CD8-positive, alpha-beta memory T cell (primary cell): ENCODE results near the gene EIF2B5. TPM values are rescaled to one million over a fixed set of nuclear protein-coding genes. Genes with fewer than 3 reads are reported as not detected.
"Not testable (repeated sequence)": the region's sequence is repeated elsewhere in the genome, so short reads cannot be mapped to it uniquely, and the experiment has no call there.

Experiments used
- CTCF ChIA-PET: fragments of 350-600 bp; sonication (Branson Sonifier 250); formaldehyde crosslinking; loops from one replicate; lab custom pipeline; 2021; ENCODE audit warnings: antibody characterized with exemption; lab: Charles Lee
- POLR2A ChIA-PET: fragments of 350-600 bp; sonication (Branson Sonifier 250); formaldehyde crosslinking; loops from one replicate; lab custom pipeline; 2021; ENCODE audit warnings: antibody characterized with exemption; lab: Charles Lee
- DNase-seq, 5 donors: peaks; one replicate each; pipeline versions ENCODE4 v3.0.0 to v3.0.0-alpha.2; 2020 to 2022; ENCODE audit warnings: mixed read lengths in 1 of 5
- H3K27ac ChIP-seq: one replicate; pipeline ENCODE4 v1.7.0; 2013; ENCODE audit warnings: low read depth, mild to moderate bottlenecking, low read length, moderate library complexity
- H3K27me3 ChIP-seq: 2 replicates; pipeline ENCODE4 v1.7.0; 2013; ENCODE audit warnings: low read length, mild to moderate bottlenecking; ENCODE audit not compliant: insufficient read depth, poor library complexity, severe bottlenecking
- H3K36me3 ChIP-seq: 2 replicates; pipeline ENCODE4 v1.7.0; 2013; ENCODE audit warnings: mild to moderate bottlenecking, low read length, moderate library complexity; ENCODE audit not compliant: insufficient read depth
- H3K4me1 ChIP-seq: 2 replicates; pipeline ENCODE4 v1.7.0; 2013; ENCODE audit warnings: mild to moderate bottlenecking, low read length, moderate library complexity; ENCODE audit not compliant: insufficient read depth
- H3K4me3 ChIP-seq: 2 replicates; pipeline ENCODE4 v1.7.0; 2013; ENCODE audit warnings: mild to moderate bottlenecking, low read length
- H3K9me3 ChIP-seq: 2 replicates; pipeline ENCODE4 v1.7.0; 2013; ENCODE audit warnings: mild to moderate bottlenecking, low read length
- H3K27ac Mint-ChIP-seq, 8 donors: one replicate each; pipeline ENCODE4 v1.8.0; 2020 to 2021; ENCODE audit warnings: mixed read lengths in 8 of 8, mild to moderate bottlenecking in 6 of 8, inconsistent platforms in 3 of 8, moderate library complexity in 3 of 8
- H3K27me3 Mint-ChIP-seq, 2 donors: one replicate each; pipeline ENCODE4 v1.8.0; 2020 to 2021; ENCODE audit warnings: mixed read lengths in 2 of 2, mild to moderate bottlenecking in 1 of 2, moderate library complexity in 1 of 2
- H3K36me3 Mint-ChIP-seq, 3 donors: one replicate each; pipeline ENCODE4 v1.8.0; 2020 to 2021; ENCODE audit warnings: mixed read lengths in 3 of 3, inconsistent platforms in 1 of 3, mild to moderate bottlenecking in 1 of 3
- H3K4me1 Mint-ChIP-seq, 3 donors: one replicate each; pipeline ENCODE4 v1.8.0; 2020 to 2021; ENCODE audit warnings: mixed read lengths in 3 of 3, inconsistent platforms in 1 of 3, mild to moderate bottlenecking in 1 of 3
- H3K4me3 Mint-ChIP-seq, 7 donors: one replicate each; pipeline ENCODE4 v1.8.0; 2020 to 2021; ENCODE audit warnings: mixed read lengths in 7 of 7, mild to moderate bottlenecking in 6 of 7, moderate library complexity in 4 of 7, inconsistent platforms in 2 of 7
- H3K9me3 Mint-ChIP-seq, 5 donors: one replicate each; pipeline ENCODE4 v1.8.0; 2020 to 2022; ENCODE audit warnings: mixed read lengths in 5 of 5, mild to moderate bottlenecking in 3 of 5, moderate library complexity in 2 of 5, inconsistent platforms in 1 of 5
- polyA plus RNA-seq: library from polyadenylated mRNA; unstranded; fragments of 300-500 nt; fragmentation: Illumina TruSeq; gene quantifications from one replicate; pipeline ENCODE4 v1.2.3, GENCODE V29; 2021
- total RNA-seq, 2 experiments: library from RNA; stranded (reverse); gene quantifications; one replicate each; pipeline ENCODE4 v1.2.3, GENCODE V29; 2021

Gene EIF2B5
- total and polyA plus RNA-seq, 3 experiments from 2014 or later: 51.6 to 83.9 (median 74.8) TPM

GRCh38 chr3:184145751-184146270 is 10.7 kb downstream of the EIF2B5 start:
- Histone ChIP-seq H3K36me3 (peaks cover 32% of the 10 kb centered on the region), H3K4me3 (no peak overlapping the region), H3K4me1 (no peaks in the 10 kb centered on the region), H3K9me3 (no peaks in the 10 kb centered on the region), H3K27ac (no peak overlapping the region), H3K27me3 (no peaks in the 10 kb centered on the region)
- CTCF ChIA-PET: interaction anchor here (0.7 to 3.8 kb wide), 6 partner anchors 10 to 104 kb away, joined by 3 to 15 read pairs (median 4); partner anchors contain the start of genes DVL3, EEF1AKMT4 and EIF2B5
- DNase-seq: no peak
- Mint-ChIP-seq H3K27ac (peak overlapping the region in 1 of 8 donors; percentile 40), H3K4me3 (no peak overlapping the region), H3K27me3 (no peaks in the 10 kb centered on the region), H3K36me3 (peaks cover 7 to 56% (median 13%) of the 10 kb centered on the region in 3 donors), H3K9me3 (no peaks in the 10 kb centered on the region), H3K4me1 (no peaks in the 10 kb centered on the region)
- POLR2A ChIA-PET: interaction anchor here (1.8 kb wide), 1 partner anchor 11 kb away, joined by 6 read pairs; the partner anchor contains the start of gene EIF2B5

GRCh38 chr3:184148076-184148475 is 12.9 kb downstream of the EIF2B5 start:
- no peak for DNase-seq
- Mint-ChIP-seq H3K4me3 (no peak overlapping the region), H3K27me3 (no peaks in the 10 kb centered on the region), H3K4me1 (no peaks in the 10 kb centered on the region), H3K27ac (peak overlapping the region in 2 of 8 donors; percentile 9 to 62), H3K36me3 (peaks cover 0 to 33% (median 2%) of the 10 kb centered on the region in 3 donors), H3K9me3 (no peaks in the 10 kb centered on the region)
- no peak overlapping the region for H3K4me3 ChIP-seq
- H3K27me3 ChIP-seq: no peaks in the 10 kb centered on the region
- H3K27ac ChIP-seq: no peak overlapping the region
- H3K9me3 ChIP-seq: no peaks in the 10 kb centered on the region
- CTCF ChIA-PET: no interaction called here
- no peaks in the 10 kb centered on the region for H3K4me1 ChIP-seq
- POLR2A ChIA-PET: interaction anchor here (0.9 kb wide), 1 partner anchor 11 kb away, joined by 4 read pairs; no protein-coding TSS in a partner anchor
- H3K36me3 ChIP-seq: peaks cover 19% of the 10 kb centered on the region

DNA sequence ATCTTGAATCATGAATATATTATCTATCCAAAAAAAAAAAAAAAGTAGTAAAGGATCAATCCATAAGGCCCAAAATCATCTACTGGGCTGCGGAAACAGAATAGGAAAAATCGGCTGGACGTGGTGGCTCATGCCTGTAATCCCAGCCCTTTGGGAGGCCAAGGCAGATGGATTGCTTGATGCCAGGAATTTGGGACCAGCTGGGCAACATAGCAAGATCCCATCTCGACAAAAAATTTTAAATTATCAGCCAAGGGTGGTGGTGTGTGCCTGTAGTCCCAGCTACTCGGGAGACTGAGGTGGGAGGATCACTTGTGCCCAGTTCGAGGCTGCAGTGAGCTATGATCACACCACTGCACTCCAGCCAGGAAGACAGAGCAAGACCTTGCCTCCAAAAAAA is 14.0 kb downstream of the EIF2B5 start:
- H3K4me1 ChIP-seq: no peaks in the 10 kb centered on the region
- no peak overlapping the region for H3K4me3 Mint-ChIP-seq
- H3K9me3 Mint-ChIP-seq: no peaks in the 10 kb centered on the region
- no peak overlapping the region for H3K4me3 ChIP-seq
- H3K36me3 Mint-ChIP-seq: peaks cover 0 to 22% (median 0%) of the 10 kb centered on the region in 3 donors
- no peaks in the 10 kb centered on the region for H3K9me3 ChIP-seq
- POLR2A ChIA-PET: interaction anchor here (0.9 kb wide), 1 partner anchor 10 kb away, joined by 4 read pairs; no protein-coding TSS in a partner anchor
- peaks cover 9% of the 10 kb centered on the region for H3K36me3 ChIP-seq
- H3K27me3 Mint-ChIP-seq: no peaks in the 10 kb centered on the region
- H3K4me1 Mint-ChIP-seq: peaks cover 0 to 3% (median 0%) of the 10 kb centered on the region in 3 donors
- no peaks in the 10 kb centered on the region for H3K27me3 ChIP-seq
- CTCF ChIA-PET: no interaction called here
- no peak overlapping the region for H3K27ac ChIP-seq
- DNase-seq: no peak
- peak overlapping the region in 1 of 8 donors; percentile 48 for H3K27ac Mint-ChIP-seq

DNA sequence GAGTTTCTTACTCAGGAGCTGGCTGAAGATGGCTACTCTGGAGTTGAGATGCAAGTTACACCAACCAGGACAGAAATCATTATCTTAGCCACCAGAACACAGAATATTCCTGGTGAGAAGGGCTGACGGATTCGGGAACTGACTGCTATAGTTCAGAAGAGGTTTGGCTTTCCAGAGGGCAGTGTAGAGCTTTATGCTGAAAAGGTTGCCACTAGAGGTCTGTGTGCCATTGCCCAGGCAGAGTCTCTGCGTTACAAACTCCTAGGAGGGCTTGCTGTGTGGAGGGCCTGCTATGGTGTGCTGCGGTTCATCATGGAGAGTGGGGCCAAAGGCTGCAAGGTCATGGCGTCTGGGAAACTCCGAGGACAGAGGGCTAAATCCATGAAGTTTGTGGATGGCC is 14.6 kb downstream of the EIF2B5 start:
- H3K4me1 ChIP-seq, CTCF ChIA-PET, H3K27me3 ChIP-seq, H3K36me3 ChIP-seq, DNase-seq, POLR2A ChIA-PET, H3K4me3 ChIP-seq, H3K9me3 Mint-ChIP-seq, H3K27me3 Mint-ChIP-seq, H3K9me3 ChIP-seq, H3K27ac ChIP-seq, H3K4me1 Mint-ChIP-seq: not testable (repeated sequence)
- H3K36me3 Mint-ChIP-seq: peaks cover 0 to 16% (median 0%) of the 10 kb centered on the region in 3 donors
- peak overlapping the region in 1 of 8 donors; percentile 48 for H3K27ac Mint-ChIP-seq
- peak overlapping the region in 1 of 7 donors; percentile 48 for H3K4me3 Mint-ChIP-seq

- Histone ChIP-seq H3K36me3 (no peaks in the 10 kb centered on the region), H3K27me3 (no peaks in the 10 kb centered on the region), H3K4me1 (peaks cover 17% of the 10 kb centered on the region), H3K9me3 (no peaks in the 10 kb centered on the region), H3K4me3 (peak within 1 kb of the TSS; percentile 84), H3K27ac (peak within 1 kb of the TSS; percentile 70)
- Mint-ChIP-seq H3K27ac (peak within 1 kb of the TSS; percentile 61 to 100 (median 90)), H3K27me3 (no peaks in the 10 kb centered on the region), H3K4me3 (peak within 1 kb of the TSS; percentile 94 to 99 (median 95)), H3K9me3 (no peaks in the 10 kb centered on the region), H3K36me3 (peaks cover 0 to 5% (median 1%) of the 10 kb centered on the region in 3 donors), H3K4me1 (peaks cover 23 to 39% (median 28%) of the 10 kb centered on the region in 3 donors)
- ChIA-PET CTCF (interaction anchor here (1.1 to 1.7 kb wide), 5 partner anchors 9 to 20 kb away, joined by 4 to 7 read pairs (median 5); partner anchors contain the start of gene EIF2B5), POLR2A (interaction anchor here (0.6 to 1.3 kb wide), 4 partner anchors 11 to 43 kb away, joined by 3 to 13 read pairs (median 6); partner anchors contain the start of gene EIF2B5)
- peak; percentile 38 to 61 (median 40) for DNase-seq
Measured at GRCh38 chr3:184154885-184155643, 19.9 kb downstream of the EIF2B5 start, which contains the start of gene DVL3. Gene DVL3, plus strand, starts transcription at chr3:184155377. Its CDS starts 259 bp downstream, at chr3:184155636.

DNA sequence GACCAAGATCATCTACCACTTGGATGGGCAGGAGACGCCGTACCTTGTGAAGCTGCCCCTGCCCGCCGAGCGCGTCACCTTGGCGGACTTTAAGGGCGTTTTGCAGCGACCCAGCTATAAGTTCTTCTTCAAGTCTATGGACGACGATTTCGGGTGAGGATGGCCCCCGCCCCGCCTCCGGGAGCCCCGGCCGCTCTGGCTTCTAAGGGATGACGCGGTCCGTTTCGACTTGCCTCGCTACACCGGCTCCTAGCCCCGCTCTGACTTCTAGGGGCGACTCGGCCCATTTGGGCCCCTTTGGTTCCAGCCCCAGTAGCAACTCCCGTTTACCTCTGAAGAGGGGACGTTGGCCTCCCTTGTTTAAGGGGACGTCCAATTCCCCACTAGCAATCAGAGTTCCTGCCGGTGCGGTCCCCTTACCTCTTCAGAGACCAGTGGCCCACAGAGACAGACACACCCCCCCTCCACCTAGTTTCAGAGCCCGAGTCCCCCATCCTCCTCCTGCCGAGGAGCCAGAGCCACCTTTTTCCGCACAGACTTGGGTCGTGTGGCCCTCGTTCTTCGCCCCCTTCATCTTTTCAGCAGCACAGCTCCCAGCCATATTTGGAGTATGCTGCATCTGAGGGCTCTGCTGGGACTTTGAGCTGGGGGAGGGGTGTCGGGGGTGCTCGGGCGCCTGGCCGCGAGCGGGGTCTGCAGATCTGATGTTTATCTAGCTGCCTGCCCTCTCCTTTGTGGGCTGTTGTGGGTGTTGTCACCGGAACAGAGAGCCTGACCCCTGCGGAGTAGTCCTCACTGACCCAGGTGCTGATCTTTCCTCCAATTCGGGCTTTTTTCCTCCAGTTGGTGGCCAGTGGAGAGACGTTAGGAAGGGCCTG is 20.7 kb downstream of the EIF2B5 start:
- Mint-ChIP-seq H3K27ac (peak overlapping the region; percentile 55 to 100 (median 90)), H3K27me3 (no peaks in the 10 kb centered on the region), H3K36me3 (peaks cover 0 to 7% (median 1%) of the 10 kb centered on the region in 3 donors), H3K9me3 (no peaks in the 10 kb centered on the region), H3K4me1 (peaks cover 26 to 44% (median 34%) of the 10 kb centered on the region in 3 donors), H3K4me3 (peak overlapping the region; percentile 94 to 99 (median 95))
- H3K9me3 ChIP-seq: no peaks in the 10 kb centered on the region
- H3K4me1 ChIP-seq: peaks cover 17% of the 10 kb centered on the region
- POLR2A ChIA-PET: interaction anchor here (0.6 to 1.3 kb wide), 4 partner anchors 11 to 42 kb away, joined by 3 to 13 read pairs (median 6); partner anchors contain the start of gene EIF2B5
- H3K27ac ChIP-seq: peak overlapping the region; percentile 70
- H3K36me3 ChIP-seq: no peaks in the 10 kb centered on the region
- CTCF ChIA-PET: interaction anchor here (1.1 to 1.7 kb wide), 6 partner anchors 9 to 94 kb away, joined by 3 to 7 read pairs (median 5); partner anchors contain the start of genes EEF1AKMT4 and EIF2B5
- DNase-seq: peak; percentile 26 to 63 (median 35)
- peak overlapping the region; percentile 84 for H3K4me3 ChIP-seq
- H3K27me3 ChIP-seq: no peaks in the 10 kb centered on the region

GRCh38 chr3:184156522-184156955 is 21.4 kb downstream of the EIF2B5 start:
- no peaks in the 10 kb centered on the region for H3K27me3 ChIP-seq
- DNase-seq: no peak
- H3K27me3 Mint-ChIP-seq: no peaks in the 10 kb centered on the region
- H3K4me1 ChIP-seq: peaks cover 17% of the 10 kb centered on the region
- H3K9me3 ChIP-seq: no peaks in the 10 kb centered on the region
- peak overlapping the region; percentile 70 for H3K27ac ChIP-seq
- peaks cover 29 to 47% (median 37%) of the 10 kb centered on the region in 3 donors for H3K4me1 Mint-ChIP-seq
- H3K36me3 Mint-ChIP-seq: peaks cover 0 to 9% (median 3%) of the 10 kb centered on the region in 3 donors
- no peaks in the 10 kb centered on the region for H3K36me3 ChIP-seq
- CTCF ChIA-PET: interaction anchor here (0.8 to 1.7 kb wide), 6 partner anchors 9 to 93 kb away, joined by 3 to 7 read pairs (median 4); partner anchors contain the start of genes EEF1AKMT4 and EIF2B5
- POLR2A ChIA-PET: no interaction called here
- peak overlapping the region; percentile 29 to 100 (median 74) for H3K27ac Mint-ChIP-seq
- peak overlapping the region; percentile 84 for H3K4me3 ChIP-seq
- peak overlapping the region; percentile 94 to 99 (median 95) for H3K4me3 Mint-ChIP-seq
- no peaks in the 10 kb centered on the region for H3K9me3 Mint-ChIP-seq
